ENCODE measurements around the gene METTL9. TPM values are rescaled to one million over a fixed set of nuclear protein-coding genes. Genes with fewer than 3 reads are reported as not detected.

The METTL9 gene
- total RNA-seq, 1 experiment from 2014 or later: 41.4 TPM

- H3K9ac ChIP-seq (ENCODE audit: low read length): no peak overlapping the region
- ATAC-seq: no peak
- H3K4me1 ChIP-seq (ENCODE audit: control insufficient read depth in 1 of 2, insufficient read depth in 2 of 2, low read length in 2 of 2): no peaks in the 10 kb centered on the region
- H3K4me2 ChIP-seq (ENCODE audit: low read length): no peak overlapping the region
- no peaks in the 10 kb centered on the region for H3K36me3 ChIP-seq (ENCODE audit: control insufficient read depth in 1 of 2, insufficient read depth in 2 of 2, low read length in 2 of 2)
- DNase-seq (ENCODE audit: low read depth, low spot score): no peak
- no peak overlapping the region for H2AFZ ChIP-seq (ENCODE audit: low read depth, low read length, poor library complexity, severe bottlenecking)
- no peaks in the 10 kb centered on the region for H4K20me1 ChIP-seq (ENCODE audit: insufficient read depth)
- ChIA-PET CTCF (no interaction called here), RAD21 (ENCODE audit: low non-redundant PET in 1 of 2, low total read pairs in 2 of 2, uncharacterized antibody in 2 of 2, unreplicated experiment in 2 of 2) (no interaction called here), POLR2A (no interaction called here)
- H3K9me3 ChIP-seq (ENCODE audit: control insufficient read depth in 1 of 2, insufficient read depth in 1 of 2, low read depth in 1 of 2, low read length in 2 of 2): no peaks in the 10 kb centered on the region
- intact Hi-C loops (cut with micrococcal nuclease): loop anchor here (10.0 kb wide), 2 partner anchors 150 to 530 kb away; no protein-coding TSS in a partner anchor
- H3K79me2 ChIP-seq (ENCODE audit: insufficient read depth, low read length): no peaks in the 10 kb centered on the region
- H3K27ac ChIP-seq (ENCODE audit: low read depth, low read length): no peak overlapping the region
- TF ChIP-seq JUND (IDR thresholded peaks at IDR 0.05) (no peak), TCF7L2 (IDR thresholded peaks at IDR 0.05; ENCODE audit: borderline replicate concordance, extremely low read depth, insufficient read depth, insufficient read length) (no peak), ELF1 (IDR thresholded peaks at IDR 0.05; ENCODE audit: borderline replicate concordance, low read depth) (no peak), SIN3A (IDR thresholded peaks at IDR 0.05; ENCODE audit: low read depth) (no peak), MAX (IDR thresholded peaks at IDR 0.05) (no peak), EZH2 (IDR thresholded peaks at IDR 0.05) (no peak), RAD21 (IDR thresholded peaks at IDR 0.05; ENCODE audit: low read depth) (no peak), POLR2AphosphoS5 (IDR thresholded peaks at IDR 0.05; ENCODE audit: low read depth, low read length) (no peak), CBX3 (IDR thresholded peaks at IDR 0.05; ENCODE audit: low read depth) (no peak), CEBPB (IDR thresholded peaks at IDR 0.05; ENCODE audit: low read depth) (no peak), EGR1 (IDR thresholded peaks at IDR 0.05; ENCODE audit: low read depth) (no peak)
- TF ChIP-seq, protein P1, sequence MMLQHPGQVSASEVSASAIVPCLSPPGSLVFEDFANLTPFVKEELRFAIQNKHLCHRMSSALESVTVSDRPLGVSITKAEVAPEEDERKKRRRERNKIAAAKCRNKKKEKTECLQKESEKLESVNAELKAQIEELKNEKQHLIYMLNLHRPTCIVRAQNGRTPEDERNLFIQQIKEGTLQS (IDR thresholded peaks at IDR 0.05): no peak
- TF ChIP-seq, protein P2, sequence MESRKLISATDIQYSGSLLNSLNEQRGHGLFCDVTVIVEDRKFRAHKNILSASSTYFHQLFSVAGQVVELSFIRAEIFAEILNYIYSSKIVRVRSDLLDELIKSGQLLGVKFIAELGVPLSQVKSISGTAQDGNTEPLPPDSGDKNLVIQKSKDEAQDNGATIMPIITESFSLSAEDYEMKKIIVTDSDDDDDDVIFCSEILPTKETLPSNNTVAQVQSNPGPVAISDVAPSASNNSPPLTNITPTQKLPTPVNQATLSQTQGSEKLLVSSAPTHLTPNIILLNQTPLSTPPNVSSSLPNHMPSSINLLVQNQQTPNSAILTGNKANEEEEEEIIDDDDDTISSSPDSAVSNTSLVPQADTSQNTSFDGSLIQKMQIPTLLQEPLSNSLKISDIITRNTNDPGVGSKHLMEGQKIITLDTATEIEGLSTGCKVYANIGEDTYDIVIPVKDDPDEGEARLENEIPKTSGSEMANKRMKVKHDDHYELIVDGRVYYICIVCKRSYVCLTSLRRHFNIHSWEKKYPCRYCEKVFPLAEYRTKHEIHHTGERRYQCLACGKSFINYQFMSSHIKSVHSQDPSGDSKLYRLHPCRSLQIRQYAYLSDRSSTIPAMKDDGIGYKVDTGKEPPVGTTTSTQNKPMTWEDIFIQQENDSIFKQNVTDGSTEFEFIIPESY (IDR thresholded peaks at IDR 0.05; ENCODE audit: extremely low read depth, insufficient replicate concordance, low read length): no peak
- H3K9me2 ChIP-seq (ENCODE audit: insufficient read depth): no peaks in the 10 kb centered on the region
- H3K27me3 ChIP-seq (ENCODE audit: insufficient read depth, low read length): no peaks in the 10 kb centered on the region
- H3K4me3 ChIP-seq (replicated peaks in 1 of 2; ENCODE audit: low read depth in 1 of 2, low read length in 2 of 2): no peak overlapping the region
- no TSS peak for BruUV-seq (replicated peaks)
Measured at GRCh38 chr16:21654466-21654865, 55.1 kb downstream of the METTL9 start.
